T-helper 9 cell (primary cell): ENCODE data around the gene LRRC8A.

Source experiments
- DNase-seq: peaks from one replicate; pipeline ENCODE4 v3.0.0-alpha.2; 2020

Gene LRRC8A

DNA sequence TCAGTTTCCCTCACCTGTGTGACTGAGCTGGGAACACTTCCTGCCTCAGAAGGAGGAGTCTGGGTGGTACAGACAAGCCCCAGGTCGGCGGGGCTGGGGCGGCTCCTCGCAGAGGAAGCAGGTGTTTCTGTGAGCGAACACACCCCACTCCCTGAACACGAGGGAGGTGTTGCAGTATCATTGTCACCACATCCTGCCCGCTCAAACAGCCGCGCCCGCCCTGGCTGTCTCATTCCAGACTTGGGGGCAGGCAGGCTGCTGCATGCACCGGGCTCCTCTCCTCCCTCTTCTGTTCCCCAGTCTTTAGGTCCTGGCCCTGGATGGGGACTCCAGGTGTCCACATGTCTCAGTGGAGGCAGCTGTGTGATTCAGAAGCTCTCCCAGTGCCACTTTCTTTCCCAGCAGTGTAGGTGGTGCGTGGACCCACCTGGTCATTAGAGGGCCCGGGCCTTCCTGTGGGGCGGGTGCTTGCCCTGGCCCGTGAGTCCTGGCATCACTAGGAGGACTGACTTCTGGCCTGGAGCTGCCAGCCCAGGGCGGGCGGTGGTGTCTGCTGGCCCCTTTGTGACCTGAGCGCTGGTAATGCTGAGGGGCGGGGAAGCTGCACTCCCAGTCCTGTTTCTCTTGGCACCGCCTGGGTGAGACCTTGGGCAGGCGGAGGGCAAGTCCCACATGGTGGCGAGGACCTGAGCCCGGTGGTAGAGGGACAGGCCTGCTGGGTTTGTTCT is 20.6 kb downstream of the LRRC8A start:
- peak; percentile 78 for DNase-seq

- no peak for DNase-seq
Observed at GRCh38 chr9:128903079-128903461, 21.1 kb downstream of the LRRC8A start.

DNA sequence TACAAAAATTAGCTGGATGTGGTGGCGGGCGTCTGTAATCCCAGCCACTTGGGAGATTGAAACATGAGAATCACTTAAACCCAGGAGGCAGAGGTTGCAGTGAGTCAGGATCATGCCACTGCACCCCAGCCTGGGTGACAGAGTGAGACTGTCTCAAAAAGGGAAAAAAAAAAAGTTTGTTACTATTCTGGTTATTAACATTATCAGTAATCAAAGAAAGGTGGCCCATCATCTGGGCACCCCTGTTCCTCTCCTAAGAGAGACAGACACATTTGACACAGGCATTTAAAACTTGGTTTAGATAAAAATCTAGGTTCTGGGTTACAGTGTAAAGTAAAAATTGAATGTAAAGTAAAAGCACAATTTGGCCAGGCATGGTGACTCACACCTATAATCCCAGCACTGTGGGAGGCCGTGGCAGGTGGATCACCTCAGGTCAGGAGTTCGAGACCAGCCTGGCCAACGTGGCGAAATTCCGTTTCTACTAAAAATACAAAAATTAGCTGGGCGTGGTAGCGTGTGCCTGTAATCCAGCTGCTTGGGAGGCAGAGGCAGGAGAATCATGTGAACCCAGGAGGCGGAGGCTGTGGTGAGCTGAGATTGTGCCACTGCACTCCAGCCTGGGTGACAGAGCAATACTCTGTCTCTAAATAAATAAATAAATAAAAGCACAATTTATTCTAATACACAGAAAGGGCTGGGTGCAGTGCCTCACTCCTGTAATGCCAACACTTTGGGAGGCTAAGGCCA is 22.1 kb downstream of the LRRC8A start:
- DNase-seq, result no peak

GRCh38 chr9:128905964-128906363 is 24.0 kb downstream of the LRRC8A start:
- DNase-seq, result no peak

DNA sequence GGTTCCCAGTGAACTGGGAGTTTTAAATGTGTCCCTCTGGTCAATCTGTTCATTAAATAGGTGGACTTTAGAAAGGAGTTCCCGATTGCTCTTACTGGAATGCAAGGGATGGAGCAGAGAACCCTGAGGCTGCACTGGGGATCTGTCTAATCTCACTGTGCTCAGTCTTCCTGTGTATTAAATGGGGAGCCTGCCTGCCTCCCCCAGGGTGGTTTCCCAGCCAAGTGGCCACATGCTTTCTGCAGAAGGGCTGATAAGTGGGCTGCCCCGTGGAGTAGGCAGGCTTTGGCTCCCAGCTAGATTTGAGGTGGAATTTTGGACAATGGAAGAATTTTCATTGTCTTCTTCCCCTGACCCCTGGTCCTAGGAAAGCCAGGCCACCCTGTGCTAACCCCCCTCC is 24.8 kb downstream of the LRRC8A start:
- no peak for DNase-seq

DNA sequence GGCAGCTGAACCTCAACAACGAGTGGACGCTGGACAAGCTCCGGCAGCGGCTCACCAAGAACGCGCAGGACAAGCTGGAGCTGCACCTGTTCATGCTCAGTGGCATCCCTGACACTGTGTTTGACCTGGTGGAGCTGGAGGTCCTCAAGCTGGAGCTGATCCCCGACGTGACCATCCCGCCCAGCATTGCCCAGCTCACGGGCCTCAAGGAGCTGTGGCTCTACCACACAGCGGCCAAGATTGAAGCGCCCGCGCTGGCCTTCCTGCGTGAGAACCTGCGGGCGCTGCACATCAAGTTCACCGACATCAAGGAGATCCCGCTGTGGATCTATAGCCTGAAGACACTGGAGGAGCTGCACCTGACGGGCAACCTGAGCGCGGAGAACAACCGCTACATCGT is 26.4 kb downstream of the LRRC8A start:
- DNase-seq, result no peak

- DNase-seq, result no peak
Observed at GRCh38 chr9:128909859-128910258, 27.9 kb downstream of the LRRC8A start.

DNA sequence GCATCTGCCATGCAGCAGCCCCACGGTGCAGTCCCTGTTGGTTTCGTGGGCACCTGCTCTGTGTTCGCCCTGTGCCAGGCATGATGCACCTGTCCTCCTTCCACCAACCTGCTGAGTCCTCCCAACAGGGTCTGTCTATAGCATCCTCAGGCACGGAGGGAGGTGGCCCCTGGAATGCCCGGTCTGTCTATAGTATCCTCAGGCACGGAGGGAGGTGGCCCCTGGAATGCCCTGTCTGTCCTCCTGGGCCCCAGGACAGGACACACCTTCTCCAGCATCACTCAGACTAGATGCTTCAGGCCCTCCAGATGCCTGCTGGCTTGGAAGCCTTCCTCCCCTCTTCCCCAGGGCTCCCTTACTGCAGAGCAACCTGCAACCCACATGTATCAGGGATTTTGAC is 29.0 kb downstream of the LRRC8A start:
- no peak for DNase-seq

- DNase-seq, result no peak
Observed at GRCh38 chr9:128911529-128912035, 29.6 kb downstream of the LRRC8A start.

GRCh38 chr9:128912270-128912853 is 30.4 kb downstream of the LRRC8A start:
- no peak for DNase-seq

GRCh38 chr9:128913048-128913900 is 31.3 kb downstream of the LRRC8A start:
- DNase-seq, result no peak

- DNase-seq, result no peak
Observed at GRCh38 chr9:128913995-128914772, 32.3 kb downstream of the LRRC8A start.

GRCh38 chr9:128916204-128916603 is 34.3 kb downstream of the LRRC8A start:
- DNase-seq, result no peak

- DNase-seq, result no peak
Observed at GRCh38 chr9:128916745-128917144, 34.8 kb downstream of the LRRC8A start.

DNA sequence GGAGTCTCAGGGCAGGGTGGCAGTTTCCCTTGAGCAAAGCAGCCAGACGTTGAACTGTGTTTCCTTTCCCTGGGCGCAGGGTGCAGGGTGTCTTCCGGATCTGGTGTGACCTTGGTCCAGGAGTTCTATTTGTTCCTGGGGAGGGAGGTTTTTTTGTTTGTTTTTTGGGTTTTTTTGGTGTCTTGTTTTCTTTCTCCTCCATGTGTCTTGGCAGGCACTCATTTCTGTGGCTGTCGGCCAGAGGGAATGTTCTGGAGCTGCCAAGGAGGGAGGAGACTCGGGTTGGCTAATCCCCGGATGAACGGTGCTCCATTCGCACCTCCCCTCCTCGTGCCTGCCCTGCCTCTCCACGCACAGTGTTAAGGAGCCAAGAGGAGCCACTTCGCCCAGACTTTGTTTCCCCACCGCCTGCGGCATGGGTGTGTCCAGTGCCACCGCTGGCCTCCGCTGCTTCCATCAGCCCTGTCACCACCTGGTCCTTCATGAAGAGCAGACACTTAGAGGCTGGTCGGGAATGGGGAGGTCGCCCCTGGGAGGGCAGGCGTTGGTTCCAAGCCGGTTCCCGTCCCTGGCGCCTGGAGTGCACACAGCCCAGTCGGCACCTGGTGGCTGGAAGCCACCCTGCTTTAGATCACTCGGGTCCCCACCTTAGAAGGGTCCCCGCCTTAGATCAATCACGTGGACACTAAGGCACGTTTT is 35.4 kb downstream of the LRRC8A start:
- DNase-seq, result no peak

GRCh38 chr9:128918921-128919320 is 37.0 kb downstream of the LRRC8A start:
- DNase-seq, result no peak

- no peak for DNase-seq
Observed at GRCh38 chr9:128919402-128920089, 37.6 kb downstream of the LRRC8A start.

- no peak for DNase-seq
Observed at GRCh38 chr9:128920381-128921058, 38.6 kb downstream of the LRRC8A start, which contains the start of gene PHYHD1. Gene PHYHD1 (plus strand): TSS chr9:128920982. CDS start chr9:128922324, 1,342 bp downstream.

DNA sequence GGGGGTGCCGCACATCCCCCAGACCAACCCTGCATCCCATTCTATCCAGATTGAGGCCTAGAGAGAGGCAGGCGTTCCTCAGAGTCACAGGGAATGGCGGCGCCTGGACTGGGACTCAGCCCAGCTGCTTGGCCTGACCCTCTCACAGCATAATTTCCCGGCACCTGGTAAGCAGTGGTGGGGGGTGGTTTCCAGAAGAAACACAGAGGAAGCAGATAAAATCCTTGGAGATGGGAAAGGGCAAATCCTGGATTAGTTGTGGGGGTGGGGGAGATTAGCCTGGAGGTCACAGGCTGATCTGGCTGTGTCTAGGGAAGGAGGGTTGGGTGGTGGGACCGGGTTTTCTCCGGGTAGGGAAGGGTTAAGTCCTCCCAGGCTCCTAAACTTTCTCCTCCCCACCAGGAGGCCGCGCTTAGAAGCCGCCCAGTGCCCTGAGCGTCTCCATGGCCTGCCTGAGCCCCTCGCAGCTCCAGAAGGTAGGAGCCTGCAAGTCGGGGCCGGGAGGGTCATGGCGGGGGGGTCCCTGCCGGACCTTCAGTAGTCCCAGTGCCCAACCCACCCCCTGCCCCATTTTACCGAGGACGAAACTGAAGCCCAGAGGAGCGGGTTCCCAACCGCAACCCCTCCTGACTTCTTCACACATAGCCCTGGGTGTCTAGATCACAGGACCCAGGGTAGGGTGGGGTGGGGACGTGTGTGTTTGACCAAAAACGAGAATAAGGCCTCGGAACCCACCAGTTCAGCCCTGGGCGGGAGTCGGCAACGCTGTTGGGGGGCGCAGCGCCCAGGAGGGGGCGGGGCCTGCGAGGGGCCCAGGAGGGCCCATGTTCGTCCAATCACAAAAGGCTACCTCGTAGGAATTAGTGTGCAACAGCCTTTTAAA is 40.2 kb downstream of the LRRC8A start:
- no peak for DNase-seq
